Ishikawa (cell line): ENCODE data around the gene MBNL1.

Experiments used
- CEBPB ChIP-seq: IDR thresholded peaks from 2 replicates; pipeline ENCODE4 v1.6.1; 2012
- CREB1 ChIP-seq: IDR thresholded peaks from 2 replicates; pipeline ENCODE4 v1.6.1; 2012; ENCODE audit warnings: low read depth
- EP300 ChIP-seq: IDR thresholded peaks from 2 replicates; pipeline ENCODE4 v1.6.1; 2012; ENCODE audit warnings: borderline replicate concordance
- FOXM1 ChIP-seq: IDR thresholded peaks from 2 replicates; pipeline ENCODE4 v1.6.1; 2012; ENCODE audit warnings: low read depth, borderline replicate concordance
- MAX ChIP-seq: IDR thresholded peaks from 2 replicates; pipeline ENCODE4 v1.6.1; 2012
- NFIC ChIP-seq: IDR thresholded peaks from 2 replicates; pipeline ENCODE4 v1.6.1; 2012
- RAD21 ChIP-seq: IDR thresholded peaks from 2 replicates; pipeline ENCODE4 v1.6.1; 2012; ENCODE audit warnings: low read depth
- REST ChIP-seq: IDR thresholded peaks from 2 replicates; pipeline ENCODE4 v1.6.1; 2012; ENCODE audit warnings: low read depth, mild to moderate bottlenecking
- TAF1 ChIP-seq: IDR thresholded peaks from 2 replicates; pipeline ENCODE4 v1.6.1; 2012; ENCODE audit warnings: low read depth, mild to moderate bottlenecking
- USF1 ChIP-seq: IDR thresholded peaks from 2 replicates; pipeline ENCODE4 v1.6.1; 2012
- YY1 ChIP-seq: IDR thresholded peaks from 2 replicates; pipeline ENCODE4 v1.6.1; 2012; ENCODE audit warnings: low read depth
- ZBTB7A ChIP-seq: IDR thresholded peaks from 2 replicates; pipeline ENCODE4 v1.6.1; 2012; ENCODE audit warnings: low read depth

GRCh38 chr3:152345233-152345632 lies 76.5 kb downstream of the MBNL1 start:
- TF ChIP-seq MAX: no peak
- no peak for TF ChIP-seq REST
- TF ChIP-seq USF1: no peak
- no peak for TF ChIP-seq EP300
- no peak for TF ChIP-seq RAD21
- no peak for TF ChIP-seq CREB1
- TF ChIP-seq CEBPB: no peak
- TF ChIP-seq TAF1: no peak
- TF ChIP-seq YY1: no peak
- no peak for TF ChIP-seq ZBTB7A
- no peak for TF ChIP-seq NFIC
- TF ChIP-seq FOXM1: no peak
